ENCODE data around the gene TXNDC17.

Gene TXNDC17

GRCh38 chr17:6641247-6641863, 495 bp downstream of the TXNDC17 start (continued):
- no peak for TF ChIP-seq TCF7L2 (IDR thresholded peaks at IDR 0.05; ENCODE audit: borderline replicate concordance, low read depth, low read length)
- TF ChIP-seq ZNF394 (tag by site-specific recombination; IDR thresholded peaks at IDR 0.05; ENCODE audit: borderline replicate concordance), result no peak; the same call in 1 of the 2 replicates
- TF ChIP-seq ZNF701 (tag by site-specific recombination; IDR thresholded peaks at IDR 0.05), result no peak
- TF ChIP-seq, protein P1, sequence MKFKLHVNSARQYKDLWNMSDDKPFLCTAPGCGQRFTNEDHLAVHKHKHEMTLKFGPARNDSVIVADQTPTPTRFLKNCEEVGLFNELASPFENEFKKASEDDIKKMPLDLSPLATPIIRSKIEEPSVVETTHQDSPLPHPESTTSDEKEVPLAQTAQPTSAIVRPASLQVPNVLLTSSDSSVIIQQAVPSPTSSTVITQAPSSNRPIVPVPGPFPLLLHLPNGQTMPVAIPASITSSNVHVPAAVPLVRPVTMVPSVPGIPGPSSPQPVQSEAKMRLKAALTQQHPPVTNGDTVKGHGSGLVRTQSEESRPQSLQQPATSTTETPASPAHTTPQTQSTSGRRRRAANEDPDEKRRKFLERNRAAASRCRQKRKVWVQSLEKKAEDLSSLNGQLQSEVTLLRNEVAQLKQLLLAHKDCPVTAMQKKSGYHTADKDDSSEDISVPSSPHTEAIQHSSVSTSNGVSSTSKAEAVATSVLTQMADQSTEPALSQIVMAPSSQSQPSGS (tag by site-specific recombination; IDR thresholded peaks at IDR 0.05; ENCODE audit: low read depth), result no peak
- no peak for TF ChIP-seq MYNN (tag by site-specific recombination; IDR thresholded peaks at IDR 0.05; ENCODE audit: borderline replicate concordance)
- TF ChIP-seq ZNF223 (tag by site-specific recombination; IDR thresholded peaks at IDR 0.05), result no peak
- no peak for TF ChIP-seq ZNF791 (tag by site-specific recombination; IDR thresholded peaks at IDR 0.05)
- no peak for TF ChIP-seq ZNF658 (tag by site-specific recombination; IDR thresholded peaks at IDR 0.05)

DNA sequence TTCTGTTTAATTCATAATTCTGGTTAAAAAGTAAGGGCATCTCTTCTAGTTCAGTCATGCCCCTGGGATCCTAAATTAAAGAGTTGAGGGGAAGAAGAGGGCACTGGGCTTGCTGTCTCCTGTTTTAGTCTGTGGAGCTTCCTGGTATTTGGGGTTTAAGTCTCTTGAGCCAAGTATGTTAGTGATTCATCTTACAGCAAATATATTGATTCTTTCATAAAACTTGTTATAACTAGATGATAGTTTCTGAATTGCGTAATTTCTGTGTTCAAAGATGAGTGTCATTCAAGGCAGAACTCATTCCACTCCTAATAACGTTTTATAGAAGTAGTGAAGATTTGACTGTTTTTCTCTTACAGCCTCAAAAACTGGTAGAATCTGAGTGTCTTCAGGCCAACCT, 1.7 kb downstream of the TXNDC17 start:
- H3K36me3 ChIP-seq (ENCODE audit: control insufficient read depth in 2 of 2, insufficient read depth in 1 of 2, low read length in 2 of 2), result peaks cover 27 to 53% of the 10 kb centered on the region in 2 experiments; a peak in 2 of 3 replicates
- peaks cover 13% of the 10 kb centered on the region; the same call in 1 of the 2 replicates for H3K4me1 ChIP-seq (ENCODE audit: control insufficient read depth, insufficient read depth, low read length)
- CTCF ChIA-PET, result interaction anchor here (1.7 kb wide), 1 partner anchor 362 kb away, joined by 5 read pairs; no protein-coding TSS in a partner anchor
- TF ChIP-seq BCL11A (tag by site-specific recombination; IDR thresholded peaks at IDR 0.05; ENCODE audit: low read depth) (no peak), GFI1B (tag by site-specific recombination; IDR thresholded peaks at IDR 0.05) (no peak), ZNF19 (tag by site-specific recombination; IDR thresholded peaks at IDR 0.05; ENCODE audit: low read depth) (no peak), ZNF600 (tag by site-specific recombination; IDR thresholded peaks at IDR 0.05) (no peak), TRIM28 (IDR thresholded peaks at IDR 0.05; ENCODE audit: borderline replicate concordance, low read length) (no peak), OVOL3 (tag by site-specific recombination; IDR thresholded peaks at IDR 0.05) (no peak), GLIS2 (tag by site-specific recombination; IDR thresholded peaks at IDR 0.05) (no peak), ZNF114 (tag by site-specific recombination; IDR thresholded peaks at IDR 0.05) (no peak), ZNF830 (tag by site-specific recombination; IDR thresholded peaks at IDR 0.05; ENCODE audit: low read depth) (no peak), ZNF768 (tag by site-specific recombination; IDR thresholded peaks at IDR 0.05) (no peak), ZBTB1 (tag by site-specific recombination; IDR thresholded peaks at IDR 0.05) (no peak), ZNF629 (tag by site-specific recombination; IDR thresholded peaks at IDR 0.05) (no peak), PRDM1 (tag by site-specific recombination; IDR thresholded peaks at IDR 0.05) (no peak), ZNF571 (tag by site-specific recombination; IDR thresholded peaks at IDR 0.05) (no peak), ZFHX2 (tag by site-specific recombination; conservative IDR thresholded peaks at IDR 0.05) (no peak)
- TF ChIP-seq, protein P2, sequence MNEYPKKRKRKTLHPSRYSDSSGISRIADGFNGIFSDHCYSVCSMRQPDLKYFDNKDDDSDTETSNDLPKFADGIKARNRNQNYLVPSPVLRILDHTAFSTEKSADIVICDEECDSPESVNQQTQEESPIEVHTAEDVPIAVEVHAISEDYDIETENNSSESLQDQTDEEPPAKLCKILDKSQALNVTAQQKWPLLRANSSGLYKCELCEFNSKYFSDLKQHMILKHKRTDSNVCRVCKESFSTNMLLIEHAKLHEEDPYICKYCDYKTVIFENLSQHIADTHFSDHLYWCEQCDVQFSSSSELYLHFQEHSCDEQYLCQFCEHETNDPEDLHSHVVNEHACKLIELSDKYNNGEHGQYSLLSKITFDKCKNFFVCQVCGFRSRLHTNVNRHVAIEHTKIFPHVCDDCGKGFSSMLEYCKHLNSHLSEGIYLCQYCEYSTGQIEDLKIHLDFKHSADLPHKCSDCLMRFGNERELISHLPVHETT (tag by site-specific recombination; IDR thresholded peaks at IDR 0.05), result no peak
- H3K27ac ChIP-seq (ENCODE audit: extremely low read depth, low read depth, low read length), result no peak overlapping the region
- POLR2A ChIA-PET, result interaction anchor here (1.9 kb wide), 1 partner anchor 8 kb away, joined by 26 read pairs; the partner anchor contains the start of genes C17orf100 and MED31
- no peaks in the 10 kb centered on the region for H3K9me3 ChIP-seq (ENCODE audit: control insufficient read depth, insufficient read depth, low read depth, low read length)
- no peak overlapping the region for H3K4me3 ChIP-seq (ENCODE audit: low read depth, low read length)
